DMS53 treated with DMSO at 0.1 percent for 48 hours (cell line): Measurements from ENCODE around the gene PRIM1.
"Not testable (repeated sequence)": the region's sequence is repeated elsewhere in the genome, so short reads cannot be mapped to it uniquely, and the experiment has no call there.

Source experiments
- DNase-seq: peaks from one replicate; lab custom pipeline; 2025; ENCODE audit not compliant: unreplicated experiment; lab: John Stamatoyannopoulos, UW

PRIM1 gene

GRCh38 chr12:56718636-56719035 lies 33.5 kb downstream of the PRIM1 start:
- no peak for DNase-seq

GRCh38 chr12:56718149-56718548 lies 34.0 kb downstream of the PRIM1 start:
- no peak for DNase-seq

- DNase-seq: no peak
Measured at GRCh38 chr12:56716933-56717880, 34.9 kb downstream of the PRIM1 start.

GRCh38 chr12:56716458-56716857 lies 35.7 kb downstream of the PRIM1 start:
- DNase-seq: no peak

GRCh38 chr12:56715798-56716197 lies 36.3 kb downstream of the PRIM1 start:
- DNase-seq: no peak

- no peak for DNase-seq
Measured at GRCh38 chr12:56714431-56714929, 37.6 kb downstream of the PRIM1 start.

GRCh38 chr12:56713345-56713744 lies 38.8 kb downstream of the PRIM1 start:
- DNase-seq: no peak

GRCh38 chr12:56709759-56710376 lies 42.3 kb downstream of the PRIM1 start:
- no peak for DNase-seq

- DNase-seq: not testable (repeated sequence)
Measured at GRCh38 chr12:56704522-56704921, 47.6 kb downstream of the PRIM1 start.

- no peak for DNase-seq
Measured at GRCh38 chr12:56699020-56699661, 53.0 kb downstream of the PRIM1 start.

GRCh38 chr12:56695327-56696101 lies 56.6 kb downstream of the PRIM1 start:
- DNase-seq: no peak

GRCh38 chr12:56694161-56694560 lies 58.0 kb downstream of the PRIM1 start:
- no peak for DNase-seq

- no peak for DNase-seq
Measured at GRCh38 chr12:56688846-56689109, 63.3 kb downstream of the PRIM1 start.

- DNase-seq: peak; percentile 98
Measured at GRCh38 chr12:56688129-56688845, 63.8 kb downstream of the PRIM1 start, which contains the start of gene PTGES3. Gene PTGES3 (minus strand): TSS chr12:56688284. CDS start chr12:56687999, 285 bp downstream.

GRCh38 chr12:56687223-56688128 lies 64.6 kb downstream of the PRIM1 start:
- DNase-seq: peak; percentile 25

GRCh38 chr12:56684745-56685359 lies 67.3 kb downstream of the PRIM1 start:
- no peak for DNase-seq

- DNase-seq: no peak
Measured at GRCh38 chr12:56682323-56682722, 69.8 kb downstream of the PRIM1 start.
